Activated CD8-positive, alpha-beta memory T cell treated with anti-CD3 and anti-CD28 coated beads for 48 hours (primary cell): ENCODE data around the gene ABCC6.
"Not testable (repeated sequence)": the region's sequence is repeated elsewhere in the genome, so short reads cannot be mapped to it uniquely, and the experiment has no call there.

Experiments
- DNase-seq, 3 experiments: peaks; one replicate each; pipeline ENCODE4 v3.0.0-alpha.2; 2020; ENCODE audit warnings: low read depth in 2 of 3, low spot score in 2 of 3

Gene ABCC6

GRCh38 chr16:16223662-16224241 is 458 bp upstream of the ABCC6 start:
- DNase-seq: not testable (repeated sequence)

GRCh38 chr16:16221382-16221781 is 1.9 kb downstream of the ABCC6 start:
- not testable (repeated sequence) for DNase-seq

- DNase-seq: not testable (repeated sequence)
Measured at GRCh38 chr16:16220449-16220848, 2.8 kb downstream of the ABCC6 start.

- not testable (repeated sequence) for DNase-seq
Measured at GRCh38 chr16:16218787-16219186, 4.5 kb downstream of the ABCC6 start.

GRCh38 chr16:16218349-16218748 is 4.9 kb downstream of the ABCC6 start:
- DNase-seq: not testable (repeated sequence)

GRCh38 chr16:16213863-16214293 is 9.4 kb downstream of the ABCC6 start:
- not testable (repeated sequence) for DNase-seq

- not testable (repeated sequence) for DNase-seq
Measured at GRCh38 chr16:16211404-16211803, 11.9 kb downstream of the ABCC6 start.

- not testable (repeated sequence) for DNase-seq
Measured at GRCh38 chr16:16208461-16208860, 14.8 kb downstream of the ABCC6 start.

GRCh38 chr16:16207787-16208334 is 15.4 kb downstream of the ABCC6 start:
- not testable (repeated sequence) for DNase-seq

GRCh38 chr16:16207097-16207786 is 16.1 kb downstream of the ABCC6 start:
- DNase-seq: not testable (repeated sequence)

- DNase-seq: not testable (repeated sequence)
Measured at GRCh38 chr16:16205864-16206263, 17.4 kb downstream of the ABCC6 start.

- not testable (repeated sequence) for DNase-seq
Measured at GRCh38 chr16:16204552-16204951, 18.7 kb downstream of the ABCC6 start.

- not testable (repeated sequence) for DNase-seq
Measured at GRCh38 chr16:16203494-16203893, 19.8 kb downstream of the ABCC6 start.

- DNase-seq: peak in 1 of 3 experiments; percentile 13
Measured at GRCh38 chr16:16202400-16203143, 20.7 kb downstream of the ABCC6 start.

- not testable (repeated sequence) for DNase-seq
Measured at GRCh38 chr16:16201880-16202279, 21.4 kb downstream of the ABCC6 start.

GRCh38 chr16:16200391-16200790 is 22.9 kb downstream of the ABCC6 start:
- not testable (repeated sequence) for DNase-seq

GRCh38 chr16:16199428-16199827 is 23.9 kb downstream of the ABCC6 start:
- DNase-seq: not testable (repeated sequence)

GRCh38 chr16:16197966-16198365 is 25.3 kb downstream of the ABCC6 start:
- no peak for DNase-seq

- DNase-seq: no peak
Measured at GRCh38 chr16:16197331-16197730, 26.0 kb downstream of the ABCC6 start.

GRCh38 chr16:16196099-16196498 is 27.2 kb downstream of the ABCC6 start:
- DNase-seq: no peak

- DNase-seq: no peak
Measured at GRCh38 chr16:16191493-16192167, 31.7 kb downstream of the ABCC6 start.
